Hepatocyte (in vitro differentiated cells): ENCODE data around the gene RAB40A. TPM values are rescaled to one million over a fixed set of nuclear protein-coding genes. Genes with fewer than 3 reads are reported as not detected.

Source experiments
- DNase-seq: peaks from one replicate; pipeline ENCODE4 v3.0.0-alpha.2; 2016; ENCODE audit warnings: low spot score
- H2AFZ ChIP-seq: fragments of 200-600 bp; sonication (generic); 2 replicates; pipeline ENCODE4 v1.6.0; 2016; ENCODE audit warnings: antibody characterized with exemption, mild to moderate bottlenecking
- H3K27ac ChIP-seq: fragments of 200-600 bp; sonication (generic); 2 replicates; pipeline ENCODE4 v1.5.1; 2016; ENCODE audit warnings: mild to moderate bottlenecking
- H3K27me3 ChIP-seq: fragments of 200-600 bp; sonication (generic); 2 replicates; pipeline ENCODE4 v1.6.1; 2016
- H3K36me3 ChIP-seq: fragments of 200-600 bp; sonication (generic); replicated peaks from 2 replicates; pipeline ENCODE4 v1.5.1; 2016; ENCODE audit warnings: low read depth; ENCODE audit not compliant: insufficient read depth
- H3K4me1 ChIP-seq: fragments of 200-600 bp; sonication (generic); 2 replicates; pipeline ENCODE4 v1.5.1; 2016; ENCODE audit warnings: mild to moderate bottlenecking, moderate library complexity; ENCODE audit not compliant: insufficient read depth
- H3K4me2 ChIP-seq: fragments of 200-600 bp; sonication (generic); 2 replicates; pipeline ENCODE4 v1.6.0; 2016
- H3K4me3 ChIP-seq: fragments of 200-600 bp; sonication (generic); 2 replicates; pipeline ENCODE4 v1.5.1; 2016; ENCODE audit warnings: mild to moderate bottlenecking
- H3K79me2 ChIP-seq: fragments of 200-600 bp; sonication (generic); 2 replicates; pipeline ENCODE4 v1.6.0; 2017; ENCODE audit warnings: mild to moderate bottlenecking
- H3K9me2 ChIP-seq: fragments of 200-600 bp; sonication (generic); replicated peaks from 2 replicates; pipeline ENCODE4 v1.6.0; 2017; ENCODE audit warnings: mild to moderate bottlenecking; ENCODE audit not compliant: insufficient read depth
- H3K9me3 ChIP-seq: fragments of 200-600 bp; sonication (generic); 2 replicates; pipeline ENCODE4 v1.5.1; 2016; ENCODE audit warnings: low read depth, mild to moderate bottlenecking
- H4K20me1 ChIP-seq: fragments of 200-600 bp; sonication (generic); 2 replicates; pipeline ENCODE4 v1.6.0; 2016; ENCODE audit warnings: mild to moderate bottlenecking; ENCODE audit not compliant: insufficient read depth, poor library complexity, severe bottlenecking
- CTCF ChIP-seq: fragments of 200-600 bp; sonication (generic); IDR thresholded peaks from 2 replicates; pipeline ENCODE4 v1.5.1; 2016; ENCODE audit warnings: antibody characterized with exemption, mild to moderate bottlenecking; ENCODE audit not compliant: poor library complexity
- EZH2 ChIP-seq: fragments of 200-600 bp; sonication (generic); IDR thresholded peaks from 2 replicates; pipeline ENCODE4 v1.6.1; 2016; ENCODE audit warnings: antibody characterized with exemption, mild to moderate bottlenecking, borderline replicate concordance
- EZH2phosphoT487 ChIP-seq: fragments of 200-600 bp; sonication (generic); IDR thresholded peaks from one replicate; pipeline ENCODE4 v1.6.1; 2018; ENCODE audit warnings: antibody characterized with exemption, mild to moderate bottlenecking, low read depth, moderate library complexity; ENCODE audit not compliant: unreplicated experiment, severe bottlenecking
- WGBS: methylation state at CpG from one replicate; pipeline ENCODE4 v1.1.6; 2016; ENCODE audit warnings: low lambda C conversion rate; ENCODE audit errors: missing lambda C conversion rate; 5-methylcytosine and 5-hydroxymethylcytosine counted together
- polyA plus RNA-seq: library from polyadenylated mRNA; unstranded; fragments of >200 nt; fragmentation: Nextera tagmentation; extraction: Ambion mirVana; gene quantifications from 2 replicates; pipeline ENCODE4 v1.2.1, GENCODE V29; 2016
- total RNA-seq: library from RNA; depleted of rRNA; stranded (reverse); fragments of >200 nt; gene quantifications from 2 replicates; pipeline ENCODE4 v1.2.3, GENCODE V29; 2014

Gene RAB40A
- total and polyA plus RNA-seq, 2 experiments from 2014 or later, result 3.0 TPM

GRCh38 chrX:103524747-103525146, 5.5 kb upstream of the RAB40A start:
- H3K9me2 ChIP-seq, result no peaks in the 10 kb centered on the region
- no peak for DNase-seq
- no peaks in the 10 kb centered on the region for H3K9me3 ChIP-seq
- H3K36me3 ChIP-seq, result no peaks in the 10 kb centered on the region
- no peak overlapping the region for H3K4me3 ChIP-seq
- H3K4me1 ChIP-seq, result no peaks in the 10 kb centered on the region
- TF ChIP-seq CTCF (no peak), EZH2 (no peak), EZH2phosphoT487 (no peak)
- WGBS, result 81% methylated on average over 2 of the region's 2 CpGs
- H3K27me3 ChIP-seq, result no peaks in the 10 kb centered on the region
- H3K27ac ChIP-seq, result no peak overlapping the region
- H4K20me1 ChIP-seq, result no peaks in the 10 kb centered on the region
- no peak overlapping the region for H2AFZ ChIP-seq
- H3K4me2 ChIP-seq, result no peak overlapping the region
- H3K79me2 ChIP-seq, result no peaks in the 10 kb centered on the region

GRCh38 chrX:103523605-103524004, 4.3 kb upstream of the RAB40A start:
- WGBS, result 71% methylated on average over 2 of the region's 2 CpGs

GRCh38 chrX:103520386-103520785, 1.1 kb upstream of the RAB40A start:
- Histone ChIP-seq H3K79me2 (no peaks in the 10 kb centered on the region), H3K4me2 (no peak overlapping the region), H3K4me1 (no peaks in the 10 kb centered on the region), H3K9me3 (no peaks in the 10 kb centered on the region), H3K27ac (no peak overlapping the region), H3K4me3 (no peak overlapping the region), H4K20me1 (no peaks in the 10 kb centered on the region), H3K9me2 (no peaks in the 10 kb centered on the region), H3K36me3 (no peaks in the 10 kb centered on the region), H3K27me3 (no peaks in the 10 kb centered on the region), H2AFZ (no peak overlapping the region)
- 54% methylated on average over 4 of the region's 4 CpGs for WGBS
- no peak for DNase-seq
- TF ChIP-seq EZH2, result no peak
- no peak for TF ChIP-seq CTCF
- no peak for TF ChIP-seq EZH2phosphoT487

More at GRCh38 chrX:103523605-103524004, 4.3 kb upstream of the RAB40A start:
- H4K20me1 ChIP-seq, result no peaks in the 10 kb centered on the region
- no peak overlapping the region for H3K4me2 ChIP-seq
- H3K27me3 ChIP-seq, result no peaks in the 10 kb centered on the region
- H3K4me3 ChIP-seq, result no peak overlapping the region
- no peaks in the 10 kb centered on the region for H3K79me2 ChIP-seq
- TF ChIP-seq EZH2, result no peak
- no peak for TF ChIP-seq CTCF
- no peak for TF ChIP-seq EZH2phosphoT487
- no peak overlapping the region for H2AFZ ChIP-seq
- no peaks in the 10 kb centered on the region for H3K9me3 ChIP-seq
- no peaks in the 10 kb centered on the region for H3K36me3 ChIP-seq
- no peaks in the 10 kb centered on the region for H3K4me1 ChIP-seq
- no peak for DNase-seq
- H3K9me2 ChIP-seq, result no peaks in the 10 kb centered on the region
- H3K27ac ChIP-seq, result no peak overlapping the region

- H3K79me2 ChIP-seq, result no peaks in the 10 kb centered on the region
- H3K27ac ChIP-seq, result no peak overlapping the region
- TF ChIP-seq EZH2phosphoT487 (no peak), CTCF (no peak)
- no peaks in the 10 kb centered on the region for H4K20me1 ChIP-seq
- no peaks in the 10 kb centered on the region for H3K4me1 ChIP-seq
- H2AFZ ChIP-seq, result no peak overlapping the region
- H3K9me3 ChIP-seq, result no peaks in the 10 kb centered on the region
- no peak overlapping the region for H3K4me3 ChIP-seq
- H3K27me3 ChIP-seq, result no peaks in the 10 kb centered on the region
- WGBS, result 98% methylated on average over 2 of the region's 2 CpGs
- no peak for DNase-seq
- no peaks in the 10 kb centered on the region for H3K36me3 ChIP-seq
- no peaks in the 10 kb centered on the region for H3K9me2 ChIP-seq
- no peak overlapping the region for H3K4me2 ChIP-seq
These were observed 718 bp downstream of the RAB40A start for GRCh38 chrX:103518571-103518970.
